Measurements from ENCODE around the gene OR4F6.

OR4F6 gene

GRCh38 chr15:101805605-101806345, 2.5 kb downstream of the OR4F6 start:
- no peak for DNase-seq

GRCh38 chr15:101807345-101807945, 4.1 kb downstream of the OR4F6 start:
- DNase-seq: no peak

DNA sequence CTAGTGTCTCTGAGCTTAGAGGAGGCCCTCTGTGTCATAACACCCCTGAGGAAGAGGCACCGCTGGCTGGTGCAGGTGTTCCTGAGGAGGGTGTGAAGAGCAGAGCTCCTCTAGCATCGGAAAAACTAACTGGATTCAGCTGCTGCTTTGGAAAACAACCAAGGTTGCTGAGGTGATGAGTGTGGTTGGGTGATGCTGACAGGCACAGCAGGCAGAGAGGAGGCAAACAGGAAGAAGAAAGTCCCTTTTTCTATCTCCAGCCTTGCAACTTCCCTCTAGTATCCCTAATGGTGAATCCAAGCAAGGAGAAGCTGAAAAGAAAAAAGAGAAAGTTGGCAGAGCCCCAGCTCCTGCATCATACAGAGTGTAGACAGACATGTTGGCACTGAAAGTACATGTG, 4.9 kb downstream of the OR4F6 start:
- peak; percentile 4 for DNase-seq

GRCh38 chr15:101810456-101810855, 7.1 kb downstream of the OR4F6 start:
- DNase-seq: no peak

GRCh38 chr15:101810876-101811275, 7.6 kb downstream of the OR4F6 start:
- no peak for DNase-seq

- DNase-seq: no peak
These were observed 8.6 kb downstream of the OR4F6 start, which contains the start of gene OR4F15 for GRCh38 chr15:101811902-101812301. TSS of gene OR4F15 (plus strand) at chr15:101812202. CDS start at chr15:101818187, 5,985 bp downstream.

- no peak for DNase-seq
These were observed 10.7 kb downstream of the OR4F6 start for GRCh38 chr15:101813803-101814534.

GRCh38 chr15:101820781-101821180, 17.5 kb downstream of the OR4F6 start:
- no peak for DNase-seq

DNA sequence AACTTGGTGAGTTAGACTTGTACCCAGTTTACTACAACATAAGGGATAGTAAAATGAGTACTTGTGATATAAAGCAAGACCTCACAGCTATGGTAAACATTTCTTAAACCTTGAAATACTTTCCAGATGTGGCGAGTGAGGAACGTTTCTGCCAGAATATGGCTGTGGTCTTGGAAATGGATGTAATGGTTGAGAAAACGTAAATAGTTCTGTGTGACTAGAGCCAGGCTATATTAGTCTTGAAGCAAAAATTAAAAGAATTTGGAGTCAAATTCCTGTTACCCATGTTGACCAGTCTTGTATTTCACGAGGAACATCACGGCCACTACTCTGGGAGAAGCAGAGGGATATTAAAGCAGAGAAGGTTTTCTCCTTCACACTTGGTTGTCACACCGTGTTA, 23.9 kb downstream of the OR4F6 start:
- DNase-seq: no peak

DNA sequence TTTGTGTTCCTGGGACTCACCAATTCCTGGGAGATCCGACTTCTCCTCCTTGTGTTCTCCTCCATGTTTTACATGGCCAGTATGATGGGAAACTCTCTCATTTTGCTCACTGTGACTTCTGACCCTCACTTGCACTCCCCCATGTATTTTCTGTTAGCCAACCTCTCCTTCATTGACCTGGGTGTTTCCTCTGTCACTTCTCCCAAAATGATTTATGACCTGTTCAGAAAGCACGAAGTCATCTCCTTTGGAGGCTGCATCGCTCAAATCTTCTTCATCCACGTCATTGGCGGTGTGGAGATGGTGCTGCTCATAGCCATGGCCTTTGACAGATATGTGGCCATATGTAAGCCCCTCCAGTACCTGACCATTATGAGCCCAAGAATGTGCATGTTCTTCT, 25.5 kb downstream of the OR4F6 start:
- no peak for DNase-seq

DNA sequence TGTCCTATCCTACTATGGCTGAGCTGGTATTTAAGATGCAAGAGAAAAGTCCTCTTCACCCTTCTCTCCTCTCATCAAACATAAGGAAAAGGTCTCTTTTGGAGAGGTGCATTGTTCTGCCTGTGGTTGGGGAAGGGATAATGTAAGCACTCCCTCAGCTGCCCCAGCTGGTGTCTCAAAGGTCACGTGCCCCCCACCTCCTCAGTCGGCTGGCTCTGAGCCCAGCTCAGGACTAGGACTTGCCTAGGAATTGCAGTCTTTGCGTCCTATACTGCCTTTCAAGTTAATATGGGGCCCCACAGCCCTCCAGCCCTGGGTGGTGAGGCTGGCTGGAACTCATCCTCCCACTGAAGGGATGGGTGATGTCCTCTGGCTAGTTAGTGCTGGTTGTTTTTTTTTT, 38.3 kb downstream of the OR4F6 start:
- peak; percentile 5 for DNase-seq

- no peak for DNase-seq
These were observed 41.6 kb downstream of the OR4F6 start for GRCh38 chr15:101844916-101845315.

GRCh38 chr15:101852356-101852755, 49.0 kb downstream of the OR4F6 start:
- no peak for DNase-seq
